Panc1 (cell line): ENCODE measurements around the gene CYS1. TPM values are rescaled to one million over a fixed set of nuclear protein-coding genes. Genes with fewer than 3 reads are reported as not detected.

Experiments
- ATAC-seq: fragments of 200-7000 bp; cut with Tn5 transposase; 2 replicates; pipeline ENCODE4 v1.9.1; 2020; ENCODE audit warnings: mild to moderate bottlenecking, moderate library complexity
- BruUV-seq: library from RNA; stranded (reverse); fragments of 400-500 nt; replicated peaks from 2 replicates; lab custom pipeline; 2021; lab: Mats Ljungman, UMichigan
- CTCF ChIA-PET: fragments of 300-600 bp; sonication (Branson Sonifier 250); formaldehyde crosslinking; loops from one replicate; lab custom pipeline; 2022; ENCODE audit warnings: antibody characterized with exemption; lab: Charles Lee
- POLR2A ChIA-PET: fragments of 300-600 bp; sonication (Branson Sonifier 250); formaldehyde crosslinking; loops from one replicate; lab custom pipeline; 2022; ENCODE audit warnings: antibody characterized with exemption; lab: Charles Lee
- DNase-seq: peaks from one replicate; pipeline ENCODE4 v3.0.0-alpha.2; 2010; ENCODE audit warnings: low read depth, low spot score
- H3K27ac ChIP-seq: 2 replicates; pipeline ENCODE4 v1.5.1; 2011; ENCODE audit warnings: mild to moderate bottlenecking, low read length, inconsistent platforms
- H3K27me3 ChIP-seq: fragments of 200-500 bp; sonication (Bioruptor generic); 2 replicates; pipeline ENCODE4 v1.6.0; 2014; ENCODE audit warnings: low read length, inconsistent platforms; ENCODE audit not compliant: control insufficient read depth, insufficient read depth
- H3K36me3 ChIP-seq: fragments of 200-500 bp; sonication (Bioruptor generic); 2 replicates; pipeline ENCODE4 v1.5.1; 2014; ENCODE audit warnings: inconsistent platforms, mild to moderate bottlenecking, low read length, moderate library complexity; ENCODE audit not compliant: control insufficient read depth, insufficient read depth
- H3K4me1 ChIP-seq: 2 replicates; pipeline ENCODE4 v1.5.1; 2011; ENCODE audit warnings: inconsistent platforms, mild to moderate bottlenecking, low read length, moderate library complexity; ENCODE audit not compliant: control insufficient read depth, insufficient read depth
- H3K4me3 ChIP-seq, 2 experiments: 2 replicates each; pipeline ENCODE4 v1.5.1; 2011 to 2012; ENCODE audit warnings: low read depth in 2 of 2, low read length in 2 of 2, mild to moderate bottlenecking in 2 of 2, inconsistent platforms in 1 of 2, moderate library complexity in 1 of 2
- H3K9me3 ChIP-seq: fragments of 200-500 bp; sonication (Bioruptor generic); 2 replicates; pipeline ENCODE4 v1.5.1; 2014; ENCODE audit warnings: low read depth, mild to moderate bottlenecking, inconsistent platforms, low read length, moderate library complexity; ENCODE audit not compliant: control insufficient read depth, insufficient read depth
- POLR2AphosphoS5 ChIP-seq: IDR thresholded peaks from 2 replicates; pipeline ENCODE4 v1.6.1; 2012; ENCODE audit warnings: mild to moderate bottlenecking, low read depth, low read length, moderate library complexity
- SIN3A ChIP-seq: IDR thresholded peaks from 2 replicates; pipeline ENCODE4 v1.6.1; 2012; ENCODE audit warnings: low read depth, mild to moderate bottlenecking, low read length, moderate library complexity, borderline replicate concordance; ENCODE audit not compliant: insufficient read depth
- TCF7L2 ChIP-seq: IDR thresholded peaks from 2 replicates; pipeline ENCODE4 v1.6.1; 2011; ENCODE audit warnings: mild to moderate bottlenecking, low read depth, low read length, inconsistent platforms
- in situ Hi-C: cut with HindIII; loops from 2 replicates; pipeline ENCODE4 v1.10.0; 2016; ENCODE audit warnings: low sequenced_read_pairs, low pct_unique_long_range_greater_than_20kb
- intact Hi-C: fragments of 100-400 bp; cut with micrococcal nuclease; formaldehyde crosslinking; loops from one replicate; pipeline ENCODE4 v1.10.0; 2022; ENCODE audit not compliant: unreplicated experiment
- total RNA-seq: library from RNA; stranded (reverse); gene quantifications from one replicate; pipeline ENCODE4 v1.2.1, GENCODE V29; 2021; ENCODE audit not compliant: unreplicated experiment
- TF ChIP-seq, protein P1 (sequence below), 2 experiments: IDR thresholded peaks; 2 replicates each; pipeline ENCODE4 v1.6.1; 2011 to 2012; ENCODE audit warnings: low read depth in 2 of 2, control low read depth in 1 of 2, low read length in 1 of 2, mild to moderate bottlenecking in 1 of 2, moderate library complexity in 1 of 2; ENCODE audit not compliant: insufficient read depth in 1 of 2
- TF ChIP-seq, protein P2 (sequence below): fragments of 450-650 bp; IDR thresholded peaks from 2 replicates; pipeline ENCODE4 v1.5.1; 2017; ENCODE audit warnings: mild to moderate bottlenecking

The CYS1 gene
- total RNA-seq, 1 experiment from 2014 or later = 20.4 TPM

DNA sequence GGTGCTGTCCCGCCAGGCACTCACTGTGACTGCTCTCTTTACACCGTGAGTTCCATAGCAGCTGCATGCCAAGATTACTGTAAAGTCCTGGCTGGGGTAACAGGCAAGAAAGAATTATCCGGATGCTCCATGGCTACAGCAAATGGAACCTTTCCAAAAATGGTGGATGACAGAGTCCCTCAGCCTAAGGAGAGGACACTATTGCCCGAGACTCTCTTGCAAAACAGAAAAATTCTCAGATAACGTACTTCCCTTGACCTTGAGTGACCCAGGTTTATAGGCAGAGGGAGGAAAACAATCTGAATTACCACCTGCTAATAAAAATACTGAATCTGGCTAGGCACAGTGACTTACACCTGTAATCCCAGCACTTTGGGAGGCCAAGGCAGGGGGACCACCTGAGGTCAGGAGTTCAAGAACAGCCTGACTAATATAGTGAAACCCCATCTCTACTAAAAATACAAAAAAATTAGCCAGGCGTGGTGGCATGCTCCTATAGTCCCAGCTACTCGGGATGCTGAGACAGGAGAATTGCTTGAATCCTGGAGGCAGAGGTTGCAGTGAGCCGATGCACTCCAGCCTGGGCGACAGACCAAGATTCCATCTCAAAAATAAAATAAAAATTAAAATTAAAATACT, 4.5 kb downstream of the CYS1 start:
- intact Hi-C loops (loop anchor here (10.0 kb wide), 1 partner anchor 49 kb away; the partner anchor contains the start of gene RRM2), in situ Hi-C loops (no loop called here)
- Histone ChIP-seq H3K27ac (no peak overlapping the region), H3K36me3 (no peaks in the 10 kb centered on the region), H3K9me3 (no peaks in the 10 kb centered on the region), H3K27me3 (no peaks in the 10 kb centered on the region), H3K4me1 (peaks cover 40% of the 10 kb centered on the region), H3K4me3 (no peak overlapping the region)
- POLR2A ChIA-PET = interaction anchor here (0.6 kb wide), 1 partner anchor 228 kb away, joined by 5 read pairs; no protein-coding TSS in a partner anchor
- no peak for ATAC-seq
- CTCF ChIA-PET = interaction anchor here (0.6 kb wide), 1 partner anchor 332 kb away, joined by 3 read pairs; no protein-coding TSS in a partner anchor
- DNase-seq = no peak
- TF ChIP-seq, protein P1, sequence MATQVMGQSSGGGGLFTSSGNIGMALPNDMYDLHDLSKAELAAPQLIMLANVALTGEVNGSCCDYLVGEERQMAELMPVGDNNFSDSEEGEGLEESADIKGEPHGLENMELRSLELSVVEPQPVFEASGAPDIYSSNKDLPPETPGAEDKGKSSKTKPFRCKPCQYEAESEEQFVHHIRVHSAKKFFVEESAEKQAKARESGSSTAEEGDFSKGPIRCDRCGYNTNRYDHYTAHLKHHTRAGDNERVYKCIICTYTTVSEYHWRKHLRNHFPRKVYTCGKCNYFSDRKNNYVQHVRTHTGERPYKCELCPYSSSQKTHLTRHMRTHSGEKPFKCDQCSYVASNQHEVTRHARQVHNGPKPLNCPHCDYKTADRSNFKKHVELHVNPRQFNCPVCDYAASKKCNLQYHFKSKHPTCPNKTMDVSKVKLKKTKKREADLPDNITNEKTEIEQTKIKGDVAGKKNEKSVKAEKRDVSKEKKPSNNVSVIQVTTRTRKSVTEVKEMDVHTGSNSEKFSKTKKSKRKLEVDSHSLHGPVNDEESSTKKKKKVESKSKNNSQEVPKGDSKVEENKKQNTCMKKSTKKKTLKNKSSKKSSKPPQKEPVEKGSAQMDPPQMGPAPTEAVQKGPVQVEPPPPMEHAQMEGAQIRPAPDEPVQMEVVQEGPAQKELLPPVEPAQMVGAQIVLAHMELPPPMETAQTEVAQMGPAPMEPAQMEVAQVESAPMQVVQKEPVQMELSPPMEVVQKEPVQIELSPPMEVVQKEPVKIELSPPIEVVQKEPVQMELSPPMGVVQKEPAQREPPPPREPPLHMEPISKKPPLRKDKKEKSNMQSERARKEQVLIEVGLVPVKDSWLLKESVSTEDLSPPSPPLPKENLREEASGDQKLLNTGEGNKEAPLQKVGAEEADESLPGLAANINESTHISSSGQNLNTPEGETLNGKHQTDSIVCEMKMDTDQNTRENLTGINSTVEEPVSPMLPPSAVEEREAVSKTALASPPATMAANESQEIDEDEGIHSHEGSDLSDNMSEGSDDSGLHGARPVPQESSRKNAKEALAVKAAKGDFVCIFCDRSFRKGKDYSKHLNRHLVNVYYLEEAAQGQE (IDR thresholded peaks at IDR 0.05; ENCODE audit: insufficient read depth in 1 of 2, low read depth in 2 of 2, low read length in 1 of 2) = no peak
- no peak for TF ChIP-seq POLR2AphosphoS5
- no peak for TF ChIP-seq TCF7L2
- TF ChIP-seq, protein P2, sequence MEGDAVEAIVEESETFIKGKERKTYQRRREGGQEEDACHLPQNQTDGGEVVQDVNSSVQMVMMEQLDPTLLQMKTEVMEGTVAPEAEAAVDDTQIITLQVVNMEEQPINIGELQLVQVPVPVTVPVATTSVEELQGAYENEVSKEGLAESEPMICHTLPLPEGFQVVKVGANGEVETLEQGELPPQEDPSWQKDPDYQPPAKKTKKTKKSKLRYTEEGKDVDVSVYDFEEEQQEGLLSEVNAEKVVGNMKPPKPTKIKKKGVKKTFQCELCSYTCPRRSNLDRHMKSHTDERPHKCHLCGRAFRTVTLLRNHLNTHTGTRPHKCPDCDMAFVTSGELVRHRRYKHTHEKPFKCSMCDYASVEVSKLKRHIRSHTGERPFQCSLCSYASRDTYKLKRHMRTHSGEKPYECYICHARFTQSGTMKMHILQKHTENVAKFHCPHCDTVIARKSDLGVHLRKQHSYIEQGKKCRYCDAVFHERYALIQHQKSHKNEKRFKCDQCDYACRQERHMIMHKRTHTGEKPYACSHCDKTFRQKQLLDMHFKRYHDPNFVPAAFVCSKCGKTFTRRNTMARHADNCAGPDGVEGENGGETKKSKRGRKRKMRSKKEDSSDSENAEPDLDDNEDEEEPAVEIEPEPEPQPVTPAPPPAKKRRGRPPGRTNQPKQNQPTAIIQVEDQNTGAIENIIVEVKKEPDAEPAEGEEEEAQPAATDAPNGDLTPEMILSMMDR = no peak
- TF ChIP-seq SIN3A = no peak
- BruUV-seq = no TSS peak

DNA sequence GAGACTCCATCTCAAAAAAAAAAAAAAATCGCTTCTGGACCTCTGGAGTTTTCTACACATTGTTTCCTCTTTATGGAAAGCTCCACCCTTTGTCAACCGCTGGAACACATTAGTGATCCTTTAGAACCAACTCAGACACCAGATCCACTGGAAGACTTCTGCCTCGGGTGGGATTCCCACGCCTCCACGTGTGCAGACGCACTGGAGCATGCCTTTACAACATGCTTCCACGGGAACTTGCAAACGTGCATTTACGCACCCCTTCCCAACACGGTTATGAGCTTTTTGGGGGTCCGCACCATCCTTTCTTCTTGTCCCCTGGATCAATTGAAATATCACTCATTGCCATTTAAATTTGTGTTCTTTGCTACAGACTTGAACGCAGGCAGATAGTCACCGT, 5.1 kb downstream of the CYS1 start:
- CTCF ChIA-PET = interaction anchor here (0.6 to 0.7 kb wide), 2 partner anchors 46 to 332 kb away, joined by 3 to 10 read pairs; no protein-coding TSS in a partner anchor

More for the DNA sequence above, 5.1 kb downstream of the CYS1 start:
- intact Hi-C loops = loop anchor here (10.0 kb wide), 1 partner anchor 50 kb away; the partner anchor contains the start of gene RRM2
- POLR2A ChIA-PET = no interaction called here
- Histone ChIP-seq H3K27ac (no peak overlapping the region), H3K9me3 (no peaks in the 10 kb centered on the region), H3K4me1 (peaks cover 39% of the 10 kb centered on the region), H3K4me3 (no peak overlapping the region), H3K27me3 (no peaks in the 10 kb centered on the region), H3K36me3 (no peaks in the 10 kb centered on the region)
- DNase-seq = no peak
- no peak for ATAC-seq
- in situ Hi-C loops = no loop called here
- TF ChIP-seq, protein P2 = no peak
- TF ChIP-seq, protein P1 (IDR thresholded peaks at IDR 0.05; ENCODE audit: insufficient read depth in 1 of 2, low read depth in 2 of 2, low read length in 1 of 2) = no peak
- TF ChIP-seq POLR2AphosphoS5 (no peak), SIN3A (no peak), TCF7L2 (no peak)
- no TSS peak for BruUV-seq
